Measurements from ENCODE around the gene MOSMO.

Gene MOSMO

DNA sequence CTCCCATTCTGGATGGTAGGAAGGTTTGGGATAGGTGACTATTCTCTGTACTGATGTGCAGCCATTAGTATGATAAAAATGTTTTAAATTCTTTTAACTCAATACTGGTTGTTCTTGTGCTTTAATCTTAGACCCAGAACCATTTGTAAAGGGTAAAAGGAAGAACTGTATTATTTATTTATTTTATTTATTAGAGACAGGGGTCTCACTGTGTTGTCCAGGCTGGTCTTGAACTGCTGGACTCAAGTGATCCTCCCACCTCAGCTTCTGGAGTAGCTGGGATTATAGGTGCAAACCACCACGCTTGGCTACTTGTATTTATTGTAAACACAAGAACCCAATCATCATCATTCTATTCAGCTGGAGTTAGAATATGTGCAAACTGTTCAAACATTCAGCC, 2.2 kb upstream of the MOSMO start:
- no peak overlapping the region for H3K27ac Mint-ChIP-seq
- no peak overlapping the region for H3K4me3 Mint-ChIP-seq
- no peak for DNase-seq
- no peaks in the 10 kb centered on the region for H3K9me3 Mint-ChIP-seq
- peaks cover 60% of the 10 kb centered on the region for H3K27me3 Mint-ChIP-seq (ENCODE audit: low read depth, poor library complexity)
- TF ChIP-seq, protein P1, sequence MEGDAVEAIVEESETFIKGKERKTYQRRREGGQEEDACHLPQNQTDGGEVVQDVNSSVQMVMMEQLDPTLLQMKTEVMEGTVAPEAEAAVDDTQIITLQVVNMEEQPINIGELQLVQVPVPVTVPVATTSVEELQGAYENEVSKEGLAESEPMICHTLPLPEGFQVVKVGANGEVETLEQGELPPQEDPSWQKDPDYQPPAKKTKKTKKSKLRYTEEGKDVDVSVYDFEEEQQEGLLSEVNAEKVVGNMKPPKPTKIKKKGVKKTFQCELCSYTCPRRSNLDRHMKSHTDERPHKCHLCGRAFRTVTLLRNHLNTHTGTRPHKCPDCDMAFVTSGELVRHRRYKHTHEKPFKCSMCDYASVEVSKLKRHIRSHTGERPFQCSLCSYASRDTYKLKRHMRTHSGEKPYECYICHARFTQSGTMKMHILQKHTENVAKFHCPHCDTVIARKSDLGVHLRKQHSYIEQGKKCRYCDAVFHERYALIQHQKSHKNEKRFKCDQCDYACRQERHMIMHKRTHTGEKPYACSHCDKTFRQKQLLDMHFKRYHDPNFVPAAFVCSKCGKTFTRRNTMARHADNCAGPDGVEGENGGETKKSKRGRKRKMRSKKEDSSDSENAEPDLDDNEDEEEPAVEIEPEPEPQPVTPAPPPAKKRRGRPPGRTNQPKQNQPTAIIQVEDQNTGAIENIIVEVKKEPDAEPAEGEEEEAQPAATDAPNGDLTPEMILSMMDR (IDR thresholded peaks at IDR 0.05) = no peak
- H3K36me3 Mint-ChIP-seq (ENCODE audit: low read depth) = peaks cover 7% of the 10 kb centered on the region
- peaks cover 40% of the 10 kb centered on the region for H3K4me1 Mint-ChIP-seq

DNA sequence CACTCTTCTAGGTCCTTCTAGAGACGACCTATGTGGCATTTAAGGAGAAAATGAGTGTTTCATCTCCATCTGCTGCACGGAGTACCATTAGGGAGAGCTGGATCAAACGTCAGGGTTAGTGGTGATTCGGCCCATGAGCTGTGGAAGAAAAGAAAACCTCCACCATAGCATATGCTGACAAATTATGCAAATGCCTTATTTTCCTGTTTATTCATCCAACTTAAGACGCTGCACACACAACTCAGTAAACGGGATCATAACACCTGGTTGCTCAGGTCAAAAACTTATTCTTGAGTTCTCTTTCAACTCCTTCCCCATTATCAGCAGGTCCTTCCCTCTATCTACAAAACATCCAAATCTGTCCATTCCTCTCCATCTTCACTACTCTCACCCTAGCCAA, 1.3 kb upstream of the MOSMO start:
- Mint-ChIP-seq H3K36me3 (ENCODE audit: low read depth) (peaks cover 7% of the 10 kb centered on the region), H3K4me3 (peak overlapping the region; percentile 82), H3K27ac (no peak overlapping the region), H3K4me1 (peaks cover 40% of the 10 kb centered on the region), H3K9me3 (no peaks in the 10 kb centered on the region), H3K27me3 (ENCODE audit: low read depth, poor library complexity) (peaks cover 57% of the 10 kb centered on the region)
- no peak for DNase-seq
- TF ChIP-seq, protein P1 (IDR thresholded peaks at IDR 0.05) = no peak

DNA sequence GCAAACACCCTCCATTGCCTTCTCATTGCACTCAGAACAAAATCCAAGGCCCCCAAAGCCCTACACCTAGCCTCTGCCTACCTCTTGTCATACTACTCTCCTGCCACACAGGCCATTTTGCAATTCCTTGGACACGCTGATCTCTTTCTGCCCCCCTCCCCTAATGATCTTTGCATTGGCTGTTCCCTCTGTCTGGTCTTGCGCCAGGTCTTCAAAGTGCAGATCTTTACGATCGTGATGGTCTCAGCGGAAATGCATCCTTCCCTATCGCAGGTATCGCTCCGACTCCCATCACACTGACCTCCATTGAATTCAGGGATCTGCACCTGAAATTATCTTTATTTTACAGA, 777 bp upstream of the MOSMO start:
- H3K4me3 Mint-ChIP-seq = peak overlapping the region; percentile 82
- peaks cover 40% of the 10 kb centered on the region for H3K4me1 Mint-ChIP-seq
- no peaks in the 10 kb centered on the region for H3K9me3 Mint-ChIP-seq
- H3K27me3 Mint-ChIP-seq (ENCODE audit: low read depth, poor library complexity) = peaks cover 57% of the 10 kb centered on the region
- no peak for DNase-seq
- TF ChIP-seq, protein P1 (IDR thresholded peaks at IDR 0.05) = no peak
- H3K36me3 Mint-ChIP-seq (ENCODE audit: low read depth) = peaks cover 7% of the 10 kb centered on the region
- no peak overlapping the region for H3K27ac Mint-ChIP-seq

DNA sequence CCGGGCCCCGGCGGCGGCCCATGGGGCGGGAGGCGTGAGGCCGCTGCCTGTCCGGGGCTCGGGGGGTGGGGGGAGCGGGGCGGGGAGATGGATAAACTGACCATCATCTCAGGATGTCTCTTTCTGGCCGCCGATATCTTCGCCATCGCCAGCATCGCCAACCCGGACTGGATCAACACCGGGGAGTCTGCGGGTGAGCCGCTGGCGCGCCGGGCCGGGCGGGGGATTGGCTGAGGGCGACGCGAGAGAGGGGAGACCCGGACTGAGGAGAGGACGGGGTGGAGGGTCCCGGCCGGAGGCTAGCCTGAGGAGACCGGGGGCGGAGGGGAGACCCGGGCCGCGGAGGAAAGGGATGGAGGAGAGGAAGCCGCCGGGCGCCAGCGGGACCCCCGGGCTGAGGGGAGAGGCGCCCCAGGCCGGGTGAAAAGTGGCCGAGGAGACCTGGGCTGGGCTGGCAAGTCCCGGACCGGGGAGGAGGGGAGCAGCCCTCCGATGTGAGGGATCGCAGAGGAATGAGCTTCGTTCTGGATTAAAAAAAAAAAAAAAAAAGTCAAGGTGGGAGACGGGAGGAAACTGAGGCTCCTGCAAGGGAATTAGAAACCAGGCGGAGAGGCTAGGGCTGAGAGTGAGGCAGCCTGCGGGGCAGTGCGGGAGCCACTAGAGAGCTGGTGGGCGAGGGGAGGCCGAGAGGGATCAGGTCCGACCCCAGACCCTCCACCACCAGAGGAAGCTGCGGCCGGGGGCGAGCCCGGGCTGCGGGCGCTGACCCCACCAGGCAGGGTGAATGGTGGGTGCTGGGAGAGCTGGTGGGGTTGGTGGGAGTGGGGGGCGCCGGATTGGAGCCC, 526 bp downstream of the MOSMO start:
- Mint-ChIP-seq H3K4me1 (peaks cover 40% of the 10 kb centered on the region), H3K27me3 (ENCODE audit: low read depth, poor library complexity) (peaks cover 51% of the 10 kb centered on the region), H3K4me3 (peak overlapping the region; percentile 94), H3K36me3 (ENCODE audit: low read depth) (peaks cover 7% of the 10 kb centered on the region), H3K27ac (no peak overlapping the region), H3K9me3 (no peaks in the 10 kb centered on the region)
- DNase-seq = peak; percentile 62
- TF ChIP-seq, protein P1 (IDR thresholded peaks at IDR 0.05) = no peak

DNA sequence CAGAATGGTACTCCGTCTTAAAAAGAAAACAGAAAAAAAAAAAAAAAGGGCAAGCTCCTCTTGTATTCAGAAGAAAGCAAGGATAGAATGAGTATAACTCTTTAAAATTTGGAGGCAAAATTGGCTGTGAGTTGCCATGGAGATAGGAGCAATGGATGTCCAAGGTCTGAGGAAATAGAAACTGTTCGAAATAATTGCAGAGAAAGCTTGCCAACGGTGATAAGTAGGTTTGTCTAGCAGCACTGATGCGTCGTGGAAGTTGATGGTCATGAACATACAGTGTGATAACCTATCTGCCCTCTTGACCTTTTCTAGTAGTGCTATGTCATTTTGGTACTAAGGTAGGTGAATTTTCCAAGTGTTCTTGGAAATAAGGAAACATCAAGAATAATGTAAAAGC, 3.0 kb downstream of the MOSMO start:
- Mint-ChIP-seq H3K27me3 (ENCODE audit: low read depth, poor library complexity) (peaks cover 27% of the 10 kb centered on the region), H3K27ac (no peak overlapping the region), H3K4me3 (no peak overlapping the region), H3K36me3 (ENCODE audit: low read depth) (peaks cover 7% of the 10 kb centered on the region), H3K9me3 (no peaks in the 10 kb centered on the region), H3K4me1 (peaks cover 25% of the 10 kb centered on the region)
- TF ChIP-seq, protein P1 (IDR thresholded peaks at IDR 0.05) = no peak
- no peak for DNase-seq

DNA sequence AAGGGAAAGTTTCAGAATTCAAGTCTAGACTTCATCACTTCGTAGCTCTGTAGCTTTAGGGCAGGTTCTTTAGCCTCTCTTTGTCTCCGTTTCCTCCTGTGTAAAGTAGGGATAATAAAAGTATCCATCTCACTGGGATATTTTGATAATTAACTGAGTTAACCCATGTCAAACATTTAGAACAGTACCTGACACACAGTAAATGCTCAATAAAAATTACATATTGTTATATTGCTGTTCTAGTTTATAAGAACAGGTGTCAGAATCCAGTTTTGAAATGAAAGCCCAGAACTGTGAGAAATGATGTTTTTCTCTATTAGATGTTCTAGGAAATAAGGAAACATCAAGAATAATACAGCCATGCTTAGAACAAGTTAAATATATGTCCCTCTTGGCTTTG, 4.3 kb downstream of the MOSMO start:
- TF ChIP-seq, protein P1 (IDR thresholded peaks at IDR 0.05) = no peak
- H3K4me1 Mint-ChIP-seq = peaks cover 17% of the 10 kb centered on the region
- H3K27ac Mint-ChIP-seq = no peak overlapping the region
- peaks cover 18% of the 10 kb centered on the region for H3K27me3 Mint-ChIP-seq (ENCODE audit: low read depth, poor library complexity)
- no peak overlapping the region for H3K4me3 Mint-ChIP-seq
- no peak for DNase-seq
- peaks cover 7% of the 10 kb centered on the region for H3K36me3 Mint-ChIP-seq (ENCODE audit: low read depth)
- no peaks in the 10 kb centered on the region for H3K9me3 Mint-ChIP-seq
